Measurements from ENCODE around the gene TOX2.
A peak's percentile ranks its signal among the peaks of the same experiment; 100 is the strongest.

Gene TOX2

GRCh38 chr20:44018942-44019637, 104.4 kb downstream of the TOX2 start:
- no peak for DNase-seq (ENCODE audit: low spot score)

DNA sequence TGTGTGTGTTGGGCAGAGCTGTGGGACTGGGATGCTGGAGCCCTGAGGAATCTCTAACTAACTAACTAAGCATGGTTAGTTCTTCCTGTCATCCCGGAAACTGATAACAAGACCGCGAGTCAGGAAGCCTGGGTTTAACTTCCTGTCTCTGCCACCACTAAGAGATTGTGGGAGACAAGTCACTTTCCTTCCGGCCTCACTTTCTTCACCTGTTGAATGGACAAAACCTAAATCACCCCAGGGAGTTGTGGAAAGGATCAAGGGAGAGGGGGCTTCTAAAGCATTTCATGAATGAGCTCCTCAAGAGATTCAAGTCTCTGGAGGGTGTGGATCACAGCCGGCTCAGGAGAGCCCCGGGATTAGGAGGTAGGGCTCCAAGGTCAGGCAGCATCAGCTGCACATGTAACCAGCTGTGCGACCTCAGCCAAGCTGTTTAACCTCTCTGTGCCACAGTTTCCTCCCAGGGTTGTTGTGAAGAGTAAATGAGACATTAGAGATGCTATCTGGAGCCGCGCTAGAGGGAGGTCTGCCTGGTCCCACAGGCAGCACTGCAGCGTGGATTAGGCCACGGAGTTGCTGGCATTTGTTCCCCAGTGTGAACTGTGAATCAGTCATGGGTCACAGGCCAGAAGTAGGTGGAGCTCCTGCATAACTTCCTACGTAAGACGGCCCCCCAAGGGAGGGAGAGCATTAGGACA, 105.1 kb downstream of the TOX2 start:
- no peak for DNase-seq (ENCODE audit: low spot score)

DNA sequence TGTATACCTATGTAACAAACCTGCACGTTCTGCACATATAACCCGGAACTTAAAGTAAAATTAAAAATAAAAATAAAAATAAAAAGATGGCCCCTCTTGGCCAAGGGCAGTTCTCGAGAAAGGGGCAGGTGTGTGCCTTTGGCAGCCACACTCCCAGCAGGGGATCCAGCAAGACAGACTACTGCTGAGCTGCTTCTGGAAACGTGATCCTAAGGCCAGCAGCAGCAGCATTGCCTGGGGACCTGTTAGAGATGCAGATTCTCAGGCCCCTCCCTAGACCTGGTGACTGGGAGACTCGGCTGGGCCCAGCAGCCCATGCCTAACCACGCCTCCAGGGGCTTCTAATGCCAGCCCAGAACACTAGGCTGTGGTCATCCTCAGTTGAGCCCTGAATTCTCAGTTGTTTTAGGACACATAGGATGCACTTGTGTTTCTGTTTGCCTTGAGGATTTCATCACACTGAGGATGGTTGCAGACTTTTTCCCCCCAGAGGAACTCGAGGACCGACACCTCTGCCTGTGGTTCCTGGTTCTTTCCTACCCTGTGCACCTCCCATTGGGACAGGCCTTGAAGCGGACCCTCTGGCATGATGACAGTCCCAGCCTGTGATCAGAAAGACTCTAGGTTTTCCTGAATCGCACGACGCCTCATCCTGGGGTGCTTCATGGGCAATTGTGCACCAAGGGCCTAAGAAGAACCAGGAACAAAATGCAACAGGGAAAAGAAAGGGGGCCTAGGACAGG, 105.9 kb downstream of the TOX2 start:
- DNase-seq (ENCODE audit: low spot score): no peak

DNA sequence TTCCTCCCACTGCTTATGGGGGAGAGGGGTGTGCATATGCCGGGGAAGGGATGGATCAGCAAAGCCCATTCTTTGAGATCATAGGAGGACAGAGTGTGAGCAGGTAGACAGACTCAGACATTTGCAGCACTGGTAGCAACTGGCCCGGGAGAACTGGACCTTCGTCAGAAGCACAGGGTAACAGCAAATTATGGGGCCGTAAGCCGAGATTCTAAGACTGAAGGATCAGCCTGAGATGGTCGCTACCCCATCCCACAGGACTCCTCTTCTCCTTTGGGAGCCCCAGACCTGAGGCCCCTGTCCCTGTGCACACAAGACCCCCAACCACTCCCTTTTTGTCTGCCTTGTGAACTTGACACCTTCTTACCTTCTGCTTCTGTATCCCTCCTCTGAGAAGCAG, 106.5 kb downstream of the TOX2 start:
- no peak for DNase-seq (ENCODE audit: low spot score)

GRCh38 chr20:44021900-44022299, 107.2 kb downstream of the TOX2 start:
- DNase-seq (ENCODE audit: low spot score): peak; percentile 26

GRCh38 chr20:44022464-44022863, 107.8 kb downstream of the TOX2 start:
- DNase-seq (ENCODE audit: low spot score): no peak

DNA sequence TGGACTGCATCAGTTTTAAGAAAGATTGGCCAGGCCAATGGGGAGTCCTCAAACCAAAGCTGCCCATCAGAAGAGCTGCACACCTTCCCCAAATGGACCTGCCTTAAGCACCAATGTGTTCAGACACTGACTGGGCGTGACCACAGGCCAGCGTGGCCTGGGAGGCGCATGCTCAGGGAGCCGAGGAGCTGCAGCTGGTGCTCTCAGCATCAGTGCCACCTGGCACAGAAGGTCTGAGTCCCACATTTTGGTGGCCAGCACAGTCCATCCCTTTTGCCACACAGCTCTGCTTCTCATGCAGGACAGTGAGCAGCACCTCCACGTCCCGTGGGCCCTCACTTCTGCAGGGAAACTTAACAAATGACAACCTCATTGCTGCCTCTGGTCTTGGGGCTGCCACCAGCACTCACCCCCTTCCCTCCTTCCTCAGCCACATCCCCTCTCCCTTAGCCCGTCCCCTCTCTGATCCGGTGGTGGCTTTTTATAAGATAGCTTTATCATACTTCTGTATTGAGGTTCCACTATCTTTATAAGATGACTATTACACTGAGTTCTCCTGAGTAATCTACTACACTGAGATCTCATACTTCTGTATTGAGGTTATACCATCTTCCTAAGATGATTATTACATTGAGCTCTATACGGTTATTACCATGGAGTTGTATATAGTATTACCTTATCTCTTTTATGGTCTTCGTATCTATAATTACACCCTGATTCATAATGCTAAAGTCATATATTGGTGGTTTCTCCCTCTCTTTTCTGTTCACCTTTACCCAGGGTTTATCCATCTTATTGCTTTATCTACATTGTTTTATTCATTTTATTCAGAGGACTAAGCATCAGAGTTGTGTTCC, 109.1 kb downstream of the TOX2 start:
- DNase-seq (ENCODE audit: low spot score): no peak

GRCh38 chr20:44024820-44025580, 110.3 kb downstream of the TOX2 start:
- no peak for DNase-seq (ENCODE audit: low spot score)

- DNase-seq (ENCODE audit: low spot score): peak; percentile 16
Measured at GRCh38 chr20:44025756-44026155, 111.1 kb downstream of the TOX2 start.

- DNase-seq (ENCODE audit: low spot score): peak; percentile 32
Measured at GRCh38 chr20:44026647-44027342, 112.1 kb downstream of the TOX2 start.

DNA sequence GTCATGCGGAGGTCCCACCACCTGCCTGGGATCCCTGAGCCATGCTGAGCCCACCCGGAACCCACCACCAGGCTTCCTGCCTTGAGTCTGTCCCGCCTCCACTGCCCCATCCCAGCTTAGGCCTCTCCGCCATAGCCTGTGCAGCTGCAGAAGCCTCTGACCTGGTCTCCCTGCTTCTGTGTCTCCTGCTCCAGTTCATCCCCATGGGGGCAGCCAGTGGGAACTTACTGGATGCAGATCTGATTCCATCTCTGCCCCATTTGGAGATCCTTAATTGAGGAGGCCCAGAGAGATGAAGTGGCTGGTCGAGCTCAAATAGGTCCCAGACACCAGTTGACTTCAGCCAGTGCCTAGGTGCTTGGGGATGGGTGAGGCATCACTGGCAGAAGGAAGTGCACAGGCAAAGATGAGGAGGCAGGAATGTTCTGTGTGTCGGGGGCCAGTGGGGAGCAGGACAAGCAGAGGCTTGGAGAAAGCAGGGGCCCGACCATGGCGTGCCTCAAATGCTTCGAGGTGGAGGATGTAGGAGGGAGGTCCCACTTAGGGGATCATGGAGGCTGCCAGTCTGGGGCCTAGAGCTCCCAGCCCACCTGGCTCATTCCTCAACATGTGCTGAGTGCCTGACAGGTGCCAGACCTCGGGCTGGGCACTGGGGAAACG, 112.8 kb downstream of the TOX2 start:
- DNase-seq (ENCODE audit: low spot score): peak; percentile 40

- DNase-seq (ENCODE audit: low spot score): peak; percentile 21
Measured at GRCh38 chr20:44028003-44028730, 113.5 kb downstream of the TOX2 start.

DNA sequence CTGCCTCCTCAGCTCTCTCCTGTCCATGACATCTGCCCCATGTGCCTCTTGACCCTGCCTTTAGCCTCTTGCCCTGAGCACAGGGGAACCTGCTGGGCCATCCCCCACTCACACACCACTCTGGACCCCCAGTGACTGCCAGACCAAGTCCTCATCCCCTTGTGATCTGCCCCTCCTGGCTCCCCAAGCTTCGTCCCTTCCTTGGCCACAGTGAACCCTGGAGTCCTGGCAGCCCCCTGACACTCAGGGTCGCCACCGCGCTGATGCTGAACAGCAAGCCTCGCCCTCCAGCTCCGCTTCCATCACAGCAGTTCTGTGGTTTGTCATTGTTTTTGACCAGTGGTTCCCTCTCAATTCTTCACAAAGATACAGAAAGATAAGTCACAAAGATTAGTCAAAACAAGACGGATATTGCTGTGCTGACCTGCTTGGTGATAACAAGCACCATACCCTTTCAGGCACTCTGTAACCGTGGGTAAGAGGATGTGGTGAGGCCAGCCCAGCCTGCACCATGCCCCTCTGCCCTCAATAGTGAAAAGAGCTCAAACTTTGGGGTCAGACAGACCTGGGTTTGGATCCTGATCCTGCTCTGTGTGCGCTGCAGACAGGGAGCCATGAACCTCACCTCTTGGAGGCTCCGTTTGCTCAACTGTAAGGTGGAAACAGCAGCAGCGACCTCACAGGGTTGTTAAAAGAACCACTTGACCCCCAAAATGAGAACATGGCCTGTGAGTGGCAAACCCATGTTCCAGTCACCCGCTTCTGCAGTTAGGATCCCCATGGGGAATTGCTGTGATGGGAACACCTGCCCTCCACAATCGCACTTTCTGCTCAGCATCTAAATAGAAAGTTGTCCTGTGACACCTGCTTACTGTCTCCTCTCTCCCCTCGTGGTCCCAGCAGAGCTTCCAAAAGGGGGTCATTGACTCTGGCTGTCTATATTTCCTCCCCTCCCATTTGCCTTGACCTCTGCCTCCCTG, 114.5 kb downstream of the TOX2 start:
- DNase-seq (ENCODE audit: low spot score): peak; percentile 29

- peak; percentile 24 for DNase-seq (ENCODE audit: low spot score)
Measured at GRCh38 chr20:44029848-44030230, 115.2 kb downstream of the TOX2 start.

DNA sequence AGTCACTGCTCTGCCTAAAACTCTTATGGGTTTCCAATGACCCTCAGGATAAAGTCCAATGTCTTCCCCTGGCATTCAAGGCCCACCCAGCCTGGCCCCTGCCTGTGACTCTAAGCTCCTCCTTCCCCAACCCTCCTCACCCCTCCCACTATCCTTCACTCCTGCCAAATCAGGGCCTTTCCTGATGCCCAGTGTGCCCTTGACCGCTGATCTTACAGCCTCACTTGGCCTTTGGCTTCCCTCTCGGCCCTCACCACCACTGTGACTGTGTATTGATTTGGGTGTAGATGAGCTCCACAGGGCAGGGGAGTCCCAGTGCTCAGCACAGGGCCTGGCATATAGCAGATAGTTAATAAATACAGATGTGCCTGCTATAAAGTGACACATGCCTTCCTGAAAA, 115.7 kb downstream of the TOX2 start:
- peak; percentile 31 for DNase-seq (ENCODE audit: low spot score)

- DNase-seq (ENCODE audit: low spot score): peak; percentile 30
Measured at GRCh38 chr20:44031001-44031574, 116.4 kb downstream of the TOX2 start.

DNA sequence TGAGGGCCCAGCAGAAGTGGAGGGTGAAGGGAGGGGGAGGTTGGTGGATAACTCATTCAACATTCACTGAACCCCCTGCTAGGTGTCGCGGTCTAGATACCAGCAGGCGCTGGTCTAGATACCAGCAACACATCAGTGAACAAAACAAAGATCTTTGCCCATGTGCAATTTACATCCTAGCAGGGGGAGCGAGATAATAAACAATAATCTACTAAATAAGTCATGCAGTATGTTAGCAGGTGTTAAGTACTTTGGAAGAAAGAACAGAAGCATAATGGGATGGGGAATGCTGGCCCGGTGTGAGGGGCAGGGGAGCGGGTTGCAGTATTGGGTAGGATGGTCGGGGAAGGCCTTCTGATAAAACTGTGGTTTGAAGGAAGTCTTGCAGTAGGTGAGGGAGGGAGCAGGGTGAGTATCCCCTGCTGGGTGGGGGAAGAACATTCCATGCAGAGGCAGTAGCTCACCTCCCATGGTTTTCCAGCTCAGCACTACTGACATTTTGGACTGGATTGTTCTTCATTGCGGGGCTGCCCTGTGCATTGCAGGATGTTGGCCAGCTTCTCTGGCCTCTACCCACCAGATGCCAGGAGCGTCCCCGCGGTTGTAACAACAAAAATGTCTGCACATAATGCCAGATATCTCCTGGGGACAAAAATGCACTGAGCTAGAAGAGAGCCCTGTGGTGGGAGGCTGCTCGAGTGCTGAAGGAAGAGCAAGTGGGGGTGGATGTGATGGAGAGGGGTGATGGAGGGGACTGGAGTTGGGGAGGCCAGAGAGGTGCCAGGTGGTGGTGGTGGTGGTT, 117.3 kb downstream of the TOX2 start:
- peak; percentile 38 for DNase-seq (ENCODE audit: low spot score)

All from ecto neural progenitor cell (in vitro differentiated cells).